Activated CD8-positive, alpha-beta memory T cell treated with anti-CD3 and anti-CD28 coated beads, Interleukin-2, amount 50 U/mL, for 24 hours (primary cell): Measurements from ENCODE around the gene JAG2.

Experiments
- DNase-seq: peaks from one replicate; pipeline ENCODE4 v3.0.0-alpha.2; 2020; ENCODE audit errors: extremely low read depth

JAG2 gene

DNA sequence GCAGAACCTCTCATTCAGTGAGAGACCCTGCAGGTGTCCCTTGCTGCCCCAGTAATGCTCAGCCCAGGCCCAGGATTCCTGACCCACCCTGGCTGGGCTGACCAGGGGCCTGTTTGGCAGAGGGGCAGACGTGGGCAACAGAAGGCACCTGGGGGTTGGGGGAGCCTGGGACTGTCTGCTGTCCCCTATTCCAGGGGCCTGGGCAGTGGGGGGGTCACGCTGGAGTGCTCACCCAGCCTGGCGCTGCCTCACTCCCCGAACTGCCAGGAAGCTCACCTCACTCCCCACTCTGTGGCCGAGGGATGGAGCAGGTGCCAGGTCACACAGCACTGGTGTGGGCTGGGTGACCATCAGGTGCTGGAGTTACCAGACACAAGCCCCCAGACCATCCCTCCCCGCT is 35.1 kb upstream of the JAG2 start:
- DNase-seq, result no peak

GRCh38 chr14:105203057-105203531 is 34.5 kb upstream of the JAG2 start:
- DNase-seq, result no peak

DNA sequence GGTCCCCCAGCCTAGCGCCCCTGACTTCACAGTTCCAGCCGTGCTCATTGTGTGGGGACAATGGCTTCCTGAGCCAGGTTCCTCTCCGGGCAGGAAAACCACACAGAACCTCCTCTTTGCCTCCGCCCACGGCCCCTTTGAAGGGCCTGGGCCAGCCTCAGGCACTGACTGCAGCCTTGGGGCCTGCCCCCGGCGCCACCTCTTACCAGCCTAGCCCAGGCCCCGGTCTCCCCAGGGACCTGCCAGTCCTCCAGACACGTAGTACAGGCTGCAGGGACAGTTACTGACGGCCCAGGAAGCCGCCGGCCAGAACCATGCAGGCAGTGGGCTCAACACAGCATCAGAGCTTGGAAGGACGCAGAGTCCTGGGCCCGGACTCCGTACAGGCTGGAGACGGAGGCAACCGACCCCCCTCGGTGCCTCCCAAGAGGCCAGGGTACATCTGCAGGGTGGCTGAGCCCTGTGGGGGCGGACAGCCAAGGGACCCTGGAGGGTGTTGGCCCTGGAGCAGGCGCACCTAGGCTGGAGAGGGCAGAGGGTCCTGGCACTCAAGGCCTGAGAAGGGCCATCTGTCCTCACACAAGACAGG is 33.4 kb upstream of the JAG2 start:
- DNase-seq, result no peak

GRCh38 chr14:105201156-105201924 is 32.8 kb upstream of the JAG2 start:
- no peak for DNase-seq

GRCh38 chr14:105200641-105201040 is 32.1 kb upstream of the JAG2 start:
- DNase-seq, result no peak

DNA sequence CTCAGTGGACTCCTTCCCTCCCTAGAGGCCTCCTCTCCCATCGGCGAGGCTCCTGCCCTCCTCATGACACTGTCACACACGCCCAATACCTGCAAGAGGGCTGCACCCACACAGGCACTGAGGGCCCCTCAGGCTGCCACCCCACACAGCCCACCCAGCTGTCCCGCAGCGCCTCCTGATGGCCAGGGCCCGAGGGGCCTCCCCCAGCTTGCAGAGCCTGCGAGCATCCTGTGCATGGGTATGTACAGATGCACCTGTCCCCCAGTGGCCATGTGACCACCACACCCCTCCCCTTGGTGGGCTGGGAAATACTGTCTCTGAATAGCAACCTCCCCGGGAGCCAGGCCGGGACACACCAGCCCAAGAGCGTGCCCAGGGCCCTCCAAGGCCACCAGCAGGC is 31.5 kb upstream of the JAG2 start:
- no peak for DNase-seq

DNA sequence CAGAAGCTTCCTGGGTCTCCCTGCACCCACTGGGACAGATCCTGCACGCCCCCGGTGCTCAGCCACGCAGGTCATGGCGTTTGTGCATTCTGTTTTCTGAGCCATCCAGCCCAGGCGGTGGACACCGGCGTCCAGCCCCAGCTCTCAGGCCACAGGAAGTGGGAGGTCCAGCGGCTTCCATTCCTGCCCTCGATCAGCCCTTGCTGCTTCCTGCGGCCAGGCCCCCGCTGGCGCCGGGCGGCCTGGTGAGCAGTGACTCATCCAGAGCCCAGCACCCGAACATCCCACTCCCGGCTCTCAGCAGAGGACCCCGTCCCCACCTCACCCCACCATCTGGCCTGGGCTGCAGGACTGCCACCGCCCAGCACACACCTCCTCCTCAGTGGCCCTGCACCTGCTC is 30.5 kb upstream of the JAG2 start:
- DNase-seq, result no peak

- DNase-seq, result no peak
These were observed 30.0 kb upstream of the JAG2 start for GRCh38 chr14:105198588-105198987.

GRCh38 chr14:105197211-105197641 is 28.6 kb upstream of the JAG2 start:
- no peak for DNase-seq

DNA sequence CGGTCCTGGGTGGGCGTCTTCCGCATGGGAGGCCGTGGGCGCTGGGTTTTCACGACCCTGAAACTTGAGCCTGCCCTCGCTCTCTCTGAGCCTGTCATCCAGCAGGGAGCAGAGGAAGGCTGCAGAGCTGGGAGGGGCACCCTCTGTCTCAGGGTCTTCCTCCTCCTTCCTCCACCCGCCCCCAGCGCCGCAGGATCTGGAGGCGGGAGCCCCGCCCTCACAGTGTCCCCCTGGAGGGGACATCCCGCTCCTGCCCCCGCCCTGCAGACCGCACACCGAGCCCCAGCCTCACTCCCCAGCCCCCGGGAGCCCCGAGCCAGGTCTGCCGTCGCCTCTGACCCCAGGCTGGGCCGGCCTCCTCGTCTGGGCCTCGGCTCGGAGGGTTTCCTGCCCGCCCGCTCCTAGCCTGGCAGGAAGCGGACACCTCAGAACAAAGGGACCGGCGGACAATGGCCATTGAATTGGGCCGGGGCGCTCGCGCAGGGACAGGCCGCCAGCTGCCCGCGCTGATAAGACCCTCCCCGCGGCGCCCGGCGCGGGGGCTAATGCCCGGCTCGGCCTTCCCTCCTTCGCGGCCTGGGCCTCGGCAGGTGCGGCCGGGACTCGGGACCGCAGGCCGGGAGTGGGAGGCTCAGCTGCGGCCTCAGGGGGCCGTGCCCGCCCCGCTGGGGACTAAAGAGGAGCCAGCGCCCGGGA is 27.8 kb upstream of the JAG2 start:
- no peak for DNase-seq

DNA sequence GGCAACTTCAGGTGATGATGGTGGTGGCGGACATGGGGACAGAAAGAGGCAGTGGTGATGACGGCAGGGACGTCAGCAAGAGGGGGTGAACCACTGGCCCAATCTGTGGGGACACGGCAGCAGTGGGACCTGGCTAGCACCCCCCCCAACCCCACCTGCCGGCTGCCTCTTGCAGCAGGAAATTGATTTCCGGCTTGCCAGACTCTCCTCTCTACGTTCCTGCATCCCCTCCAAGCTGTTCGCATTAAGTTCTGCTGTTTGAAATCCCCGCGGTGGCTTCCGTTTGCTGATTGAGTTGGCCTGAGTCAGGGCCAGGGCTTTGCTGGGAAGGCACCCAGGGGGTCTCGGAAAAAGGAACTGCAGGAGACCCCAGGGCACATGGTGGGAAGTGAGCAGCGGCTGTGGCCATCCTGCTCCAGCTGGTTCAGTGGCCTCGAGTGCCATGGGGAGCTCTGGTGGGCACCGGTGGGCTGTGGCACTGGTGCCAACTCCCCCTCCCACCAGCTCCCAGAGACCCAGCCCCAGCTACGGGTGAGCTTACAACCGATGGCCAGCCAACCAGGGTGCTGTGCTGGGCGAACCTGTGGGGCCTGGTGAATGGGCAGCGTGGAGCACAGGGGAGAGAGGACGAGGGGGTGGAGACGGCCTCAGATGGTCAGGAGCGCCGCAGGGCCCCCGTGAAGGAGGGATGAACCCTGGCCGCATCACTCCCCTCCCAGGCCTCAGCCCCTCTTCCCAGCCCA is 27.1 kb upstream of the JAG2 start:
- DNase-seq, result no peak

- no peak for DNase-seq
These were observed 26.5 kb upstream of the JAG2 start for GRCh38 chr14:105195051-105195450.

DNA sequence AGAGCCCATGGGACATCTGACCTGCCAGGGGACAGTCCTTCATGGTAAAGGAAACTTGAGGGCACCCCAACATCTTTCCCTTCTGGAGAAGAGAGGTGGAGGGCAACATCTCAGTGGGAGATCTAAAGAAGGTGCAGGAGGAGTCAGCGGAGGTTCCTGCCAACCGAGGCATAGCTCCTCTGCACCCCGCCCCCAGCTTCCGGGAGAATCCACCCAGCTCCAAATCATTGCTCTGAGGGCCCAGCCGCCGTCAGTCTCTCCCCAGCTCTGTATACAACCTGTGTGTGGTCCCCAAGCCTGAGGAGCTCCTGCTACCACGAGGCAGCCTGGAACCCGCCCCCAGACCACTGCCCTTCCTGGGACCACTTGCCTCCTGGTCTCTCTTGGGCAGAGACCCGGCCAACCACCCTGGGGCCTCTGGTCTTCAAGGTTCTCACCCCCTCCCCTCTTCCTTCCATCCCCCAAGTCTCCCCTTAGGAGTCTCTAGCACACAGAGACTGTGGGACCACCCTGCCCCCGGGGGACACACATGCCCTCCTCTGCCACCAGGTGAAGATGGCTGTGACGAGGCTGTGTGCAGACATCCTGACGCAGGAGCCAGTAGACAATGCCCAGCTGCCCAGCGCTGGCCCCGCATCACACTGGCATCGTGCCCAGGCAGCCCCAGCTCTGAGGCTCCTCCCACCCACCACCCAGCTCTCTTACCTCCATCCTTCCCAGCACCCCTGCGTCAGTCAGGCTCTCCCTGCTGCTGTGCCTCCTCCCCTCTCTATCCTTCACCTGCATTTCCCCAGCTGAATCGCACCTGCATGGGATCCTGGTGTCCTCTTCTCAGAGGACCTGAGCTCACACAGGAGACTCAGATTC is 25.6 kb upstream of the JAG2 start:
- DNase-seq, result no peak

GRCh38 chr14:105192866-105193731 is 24.5 kb upstream of the JAG2 start:
- no peak for DNase-seq

DNA sequence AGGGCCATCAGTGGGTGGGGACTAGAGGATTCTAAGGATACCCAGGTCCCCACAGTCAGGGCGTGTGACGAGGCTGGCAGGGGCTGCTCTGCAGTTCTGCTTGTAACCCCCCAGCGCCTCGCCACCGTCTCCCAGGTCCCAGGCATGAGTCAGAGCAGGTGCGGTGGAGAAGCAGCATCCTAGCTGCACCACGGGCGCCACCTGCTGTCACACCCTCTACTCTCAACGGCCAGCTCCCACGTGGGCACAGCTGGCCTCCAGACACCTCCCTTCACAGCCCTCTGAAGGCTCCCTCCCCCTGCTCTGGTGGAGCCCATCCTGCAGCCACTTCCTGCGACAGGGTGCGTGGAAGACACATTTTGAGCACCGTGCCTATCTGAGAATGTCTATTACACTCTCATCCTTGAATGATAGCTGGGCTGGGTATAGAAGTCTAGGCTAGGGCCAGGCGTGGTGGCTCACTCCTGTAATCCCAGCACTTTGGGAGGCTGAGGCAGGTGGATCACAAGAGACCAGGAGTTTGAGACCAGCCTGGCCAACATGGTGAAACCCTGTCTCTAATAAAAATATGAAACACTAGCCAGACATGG is 19.5 kb upstream of the JAG2 start:
- DNase-seq, result no peak

DNA sequence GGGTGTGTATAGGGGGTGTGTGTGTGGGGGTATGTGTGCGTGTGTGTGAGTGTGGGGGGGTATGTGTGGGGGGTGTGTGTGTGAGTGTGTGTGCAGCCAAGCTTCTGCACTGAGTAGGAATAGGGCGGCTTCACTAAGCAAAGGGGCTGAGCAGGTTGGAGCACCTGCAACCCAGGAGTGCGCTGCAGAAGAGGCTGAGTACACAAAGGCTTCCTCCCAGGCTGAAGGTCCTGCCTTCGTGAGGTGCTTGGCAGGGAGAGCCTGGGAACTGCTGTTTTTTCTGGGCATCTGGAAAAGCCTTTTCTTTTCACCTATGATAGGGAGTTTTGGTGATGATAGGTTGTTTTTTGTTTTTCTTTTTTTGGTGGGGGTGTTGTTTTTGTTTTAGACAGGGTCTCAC is 18.5 kb upstream of the JAG2 start:
- DNase-seq, result no peak

GRCh38 chr14:105185973-105186372 is 17.4 kb upstream of the JAG2 start:
- DNase-seq, result no peak

- DNase-seq, result no peak
These were observed 16.4 kb upstream of the JAG2 start for GRCh38 chr14:105185001-105185400.

- no peak for DNase-seq
These were observed 15.9 kb upstream of the JAG2 start for GRCh38 chr14:105184461-105184860.
